Neural cell (in vitro differentiated cells): ENCODE results near the gene FAM210A.

Experiments
- CTCF ChIP-seq: fragments of 450-650 bp; IDR thresholded peaks from 2 replicates; pipeline ENCODE4 v1.5.1; 2014; ENCODE audit warnings: antibody characterized with exemption, mild to moderate bottlenecking, moderate library complexity; ENCODE audit not compliant: poor library complexity, severe bottlenecking
- EP300 ChIP-seq: fragments of 450-650 bp; conservative IDR thresholded peaks from 2 replicates; pipeline ENCODE4 v1.6.1; 2014; ENCODE audit warnings: antibody characterized with exemption, mild to moderate bottlenecking, moderate library complexity; ENCODE audit not compliant: poor library complexity, severe bottlenecking
- EZH2 ChIP-seq: fragments of 200-600, 300-800 bp; shearing (Covaris generic), sonication (generic); IDR thresholded peaks from 2 replicates; pipeline ENCODE4 v1.6.1; 2014; ENCODE audit warnings: antibody characterized with exemption, low read length, borderline replicate concordance, mild to moderate bottlenecking; ENCODE audit not compliant: insufficient read depth, poor library complexity, severe bottlenecking
- SMC3 ChIP-seq: fragments of 450-650 bp; conservative IDR thresholded peaks from 2 replicates; pipeline ENCODE4 v1.6.1; 2014; ENCODE audit warnings: antibody characterized with exemption, mild to moderate bottlenecking, moderate library complexity; ENCODE audit not compliant: poor library complexity
- TAF1 ChIP-seq: IDR thresholded peaks from 2 replicates; pipeline ENCODE4 v1.6.1; 2012; ENCODE audit warnings: low read depth

GRCh38 chr18:13660510-13660909, 65.8 kb downstream of the FAM210A start:
- TF ChIP-seq CTCF, result no peak
- no peak for TF ChIP-seq EZH2
- no peak for TF ChIP-seq EP300
- no peak for TF ChIP-seq SMC3
- TF ChIP-seq TAF1, result no peak
